Neural progenitor cell (in vitro differentiated cells): Measurements from ENCODE around the gene EYS.

Experiments
- CTCF ChIP-seq: fragments of 200-600 bp; sonication (generic); IDR thresholded peaks from 2 replicates; pipeline ENCODE4 v1.5.1; 2017; ENCODE audit warnings: antibody characterized with exemption, mild to moderate bottlenecking
- EZH2 ChIP-seq: fragments of 200-600 bp; sonication (generic); IDR thresholded peaks from 2 replicates; pipeline ENCODE4 v1.6.1; 2017; ENCODE audit warnings: antibody characterized with exemption, mild to moderate bottlenecking, moderate library complexity
- EZH2phosphoT487 ChIP-seq: fragments of 200-600 bp; sonication (generic); IDR thresholded peaks from 2 replicates; pipeline ENCODE4 v1.6.1; 2017; ENCODE audit warnings: antibody characterized with exemption

GRCh38 chr6:65719101-65719500 lies 12.1 kb upstream of the EYS start:
- TF ChIP-seq EZH2phosphoT487 (no peak), CTCF (no peak), EZH2 (no peak)
